ENCODE results near the gene HEMK1.

HEMK1 gene

DNA sequence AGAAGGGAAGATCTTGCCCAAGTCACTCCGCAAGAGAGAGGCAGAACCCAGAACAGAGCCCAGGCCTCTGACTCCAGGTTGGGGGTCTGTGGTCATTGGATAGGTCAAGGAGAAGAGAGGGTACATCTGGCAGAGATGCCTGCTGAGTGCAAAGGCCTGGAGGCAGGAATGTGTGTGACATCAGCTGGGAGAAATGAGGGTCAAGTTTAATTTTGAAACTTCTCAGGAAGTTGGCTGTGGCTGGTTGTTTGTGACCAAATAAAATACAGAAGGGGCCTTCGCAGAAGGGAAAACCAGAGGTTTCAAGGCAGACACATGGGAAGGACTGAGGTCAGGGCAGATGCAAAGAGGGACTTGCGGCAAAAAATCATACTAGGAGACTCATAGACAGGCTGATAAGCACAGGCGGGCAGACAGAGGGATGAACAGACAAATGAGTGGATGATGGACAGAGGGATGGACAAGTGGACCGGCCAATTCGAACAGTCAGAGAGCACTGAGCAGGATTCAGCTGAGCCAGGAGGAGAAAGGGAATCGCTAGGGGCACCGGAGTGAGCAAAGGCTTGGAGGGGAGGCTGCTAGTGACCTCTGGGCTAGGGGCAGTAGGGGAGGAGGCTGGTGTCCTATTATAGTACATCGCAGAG is 37.1 kb upstream of the HEMK1 start:
- no peak overlapping the region for H3K27ac ChIP-seq (ENCODE audit: low read depth, low read length, severe bottlenecking)
- H3K36me3 ChIP-seq (ENCODE audit: control insufficient read depth, insufficient read depth, low read length) = no peaks in the 10 kb centered on the region
- H3K4me3 ChIP-seq (ENCODE audit: extremely low read depth, insufficient read depth, low read length, poor library complexity, severe bottlenecking) = no peak overlapping the region
- no peaks in the 10 kb centered on the region for H3K9me3 ChIP-seq (ENCODE audit: control insufficient read depth, low read length)
- peaks cover 7% of the 10 kb centered on the region for H3K4me1 ChIP-seq (ENCODE audit: control insufficient read depth, insufficient read depth, low read length, poor library complexity, severe bottlenecking)
- WGBS, 2 experiments (ENCODE audit: insufficient coverage in 2 of 2) = 91% methylated on average over 8 of the region's 9 CpGs

DNA sequence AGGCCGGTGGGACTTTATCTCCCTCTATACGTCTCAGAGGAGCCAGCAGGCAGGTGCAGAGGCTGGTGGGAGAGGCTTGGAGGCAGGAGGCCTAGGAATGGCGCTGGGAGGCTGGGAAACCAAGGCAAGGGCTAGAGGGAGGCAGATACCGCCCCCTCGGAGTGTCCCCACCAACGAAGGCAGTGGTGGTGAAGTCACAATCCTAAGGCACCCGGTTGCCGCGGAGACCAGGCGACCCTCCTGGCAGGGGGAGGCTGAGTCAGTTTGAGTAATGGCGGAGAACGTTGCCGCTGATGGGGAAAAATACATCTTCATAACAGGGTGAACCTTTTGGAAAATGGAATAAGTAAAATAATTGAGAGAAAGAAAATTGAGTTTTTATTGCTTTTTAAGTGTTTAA is 36.0 kb upstream of the HEMK1 start:
- 58 to 65% methylated on average over 11 to 13 of the region's 13 CpGs for WGBS, 2 experiments (ENCODE audit: insufficient coverage in 2 of 2)
- Histone ChIP-seq H3K27ac (ENCODE audit: low read depth, low read length, severe bottlenecking) (no peak overlapping the region), H3K4me1 (ENCODE audit: control insufficient read depth, insufficient read depth, low read length, poor library complexity, severe bottlenecking) (peaks cover 7% of the 10 kb centered on the region), H3K36me3 (ENCODE audit: control insufficient read depth, insufficient read depth, low read length) (no peaks in the 10 kb centered on the region), H3K4me3 (ENCODE audit: extremely low read depth, insufficient read depth, low read length, poor library complexity, severe bottlenecking) (no peak overlapping the region), H3K9me3 (ENCODE audit: control insufficient read depth, low read length) (no peaks in the 10 kb centered on the region)

DNA sequence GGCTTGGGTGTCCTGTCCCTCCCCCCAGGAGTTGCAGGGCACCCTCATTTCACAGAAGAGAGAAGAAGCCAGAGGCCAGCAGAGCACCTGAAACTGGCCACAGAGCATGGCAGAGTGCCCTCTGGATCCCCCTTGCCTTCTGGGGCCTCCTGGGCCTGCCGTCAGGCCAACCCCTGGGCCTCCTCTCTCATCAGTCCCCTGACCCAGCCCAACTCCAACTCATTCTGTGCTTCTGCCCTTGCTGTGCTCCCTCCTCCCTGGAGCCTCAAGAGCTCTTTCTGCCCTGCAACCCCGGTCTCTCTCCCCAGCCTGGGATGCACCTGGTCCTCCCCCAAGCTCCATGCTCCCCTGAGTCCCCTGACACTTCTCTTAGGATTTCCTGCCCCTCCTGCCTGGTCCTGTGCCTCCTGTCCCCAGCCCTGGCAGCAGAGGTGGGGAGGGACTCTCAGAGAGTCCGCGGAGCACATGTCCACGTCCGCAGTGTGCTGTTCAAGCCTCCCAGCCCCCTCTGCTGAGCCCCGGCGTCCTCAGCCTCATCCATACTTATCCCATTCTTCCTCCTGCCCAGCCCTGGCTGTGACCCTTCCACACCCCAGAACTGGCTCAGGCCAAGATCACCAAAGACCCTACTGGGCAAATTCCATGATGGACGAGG is 35.4 kb upstream of the HEMK1 start:
- Histone ChIP-seq H3K4me1 (ENCODE audit: control insufficient read depth, insufficient read depth, low read length, poor library complexity, severe bottlenecking) (peaks cover 7% of the 10 kb centered on the region), H3K9me3 (ENCODE audit: control insufficient read depth, low read length) (no peaks in the 10 kb centered on the region), H3K4me3 (ENCODE audit: extremely low read depth, insufficient read depth, low read length, poor library complexity, severe bottlenecking) (no peak overlapping the region), H3K27ac (ENCODE audit: low read depth, low read length, severe bottlenecking) (no peak overlapping the region), H3K36me3 (ENCODE audit: control insufficient read depth, insufficient read depth, low read length) (no peaks in the 10 kb centered on the region)
- WGBS, 2 experiments (ENCODE audit: insufficient coverage in 2 of 2) = 80 to 84% methylated on average over 8 to 9 of the region's 9 CpGs

DNA sequence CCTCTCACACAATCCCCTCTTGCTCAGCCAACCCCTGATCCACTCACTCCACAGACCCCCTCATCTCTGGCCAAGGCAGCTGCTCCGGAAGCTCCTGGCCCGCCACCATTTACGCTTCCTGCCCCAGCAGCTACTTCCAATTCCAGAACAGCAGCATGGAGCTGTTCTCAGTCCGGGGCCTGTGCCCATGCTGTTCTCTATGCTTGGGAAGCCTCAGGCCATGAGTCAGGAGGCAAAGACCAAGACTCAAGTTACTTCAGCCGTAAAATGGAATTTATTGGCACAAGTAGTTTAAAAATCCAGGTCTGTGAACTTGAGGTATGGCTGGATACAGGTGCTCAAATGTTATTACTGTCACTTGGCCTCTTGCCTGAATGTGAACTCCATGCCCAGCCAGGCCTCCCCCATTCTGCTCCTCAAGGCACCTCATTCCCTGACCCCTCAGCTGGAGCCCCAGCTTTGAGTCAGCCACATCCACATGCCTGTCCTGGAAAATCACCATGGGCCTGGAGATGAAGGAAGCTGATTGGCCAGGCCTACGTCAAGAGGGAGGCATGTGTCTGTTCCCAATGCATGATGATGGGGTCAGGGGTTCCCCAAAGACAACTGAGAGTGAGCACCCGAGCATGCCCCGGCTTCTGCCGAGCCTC is 34.5 kb upstream of the HEMK1 start:
- H3K4me3 ChIP-seq (ENCODE audit: extremely low read depth, insufficient read depth, low read length, poor library complexity, severe bottlenecking) = no peak overlapping the region
- H3K36me3 ChIP-seq (ENCODE audit: control insufficient read depth, insufficient read depth, low read length) = no peaks in the 10 kb centered on the region
- H3K27ac ChIP-seq (ENCODE audit: low read depth, low read length, severe bottlenecking) = no peak overlapping the region
- 91 to 93% methylated on average over 6 to 9 of the region's 9 CpGs for WGBS, 2 experiments (ENCODE audit: insufficient coverage in 2 of 2)
- H3K4me1 ChIP-seq (ENCODE audit: control insufficient read depth, insufficient read depth, low read length, poor library complexity, severe bottlenecking) = peaks cover 11% of the 10 kb centered on the region
- H3K9me3 ChIP-seq (ENCODE audit: control insufficient read depth, low read length) = no peaks in the 10 kb centered on the region

DNA sequence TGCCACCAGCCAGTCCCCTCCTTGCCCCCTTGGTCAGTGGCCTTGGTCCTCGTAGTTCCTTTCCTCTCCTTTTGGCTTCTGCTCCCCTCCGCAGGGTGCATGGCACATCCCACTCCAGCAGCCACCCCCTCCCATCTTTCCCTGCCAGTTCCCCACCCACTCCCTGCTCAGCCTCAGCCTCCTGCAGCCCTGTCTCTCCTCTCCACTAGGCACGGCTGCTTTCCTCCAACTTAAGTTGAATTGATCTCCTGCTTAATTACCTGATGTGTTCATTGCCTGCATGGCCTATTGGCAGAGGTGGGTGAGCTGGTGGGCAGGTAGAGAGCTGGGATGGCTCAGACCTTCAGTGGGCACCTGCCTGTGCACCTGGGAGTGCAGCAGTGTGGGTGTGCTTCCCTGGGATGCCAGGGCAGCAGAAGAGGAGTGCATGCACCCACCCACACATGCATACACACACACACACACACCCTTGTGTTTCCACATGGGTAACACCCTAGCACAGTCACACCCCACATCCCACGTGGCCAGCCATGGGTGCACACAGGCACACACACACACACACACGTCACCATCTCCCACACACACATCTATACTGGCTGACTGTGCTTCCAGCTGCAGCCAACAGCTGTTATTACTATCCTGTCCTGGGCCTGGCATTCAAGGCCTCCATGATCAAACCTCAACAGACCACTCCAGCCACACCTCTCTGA is 32.7 kb upstream of the HEMK1 start:
- Histone ChIP-seq H3K27ac (ENCODE audit: low read depth, low read length, severe bottlenecking) (no peak overlapping the region), H3K4me1 (ENCODE audit: control insufficient read depth, insufficient read depth, low read length, poor library complexity, severe bottlenecking) (peaks cover 11% of the 10 kb centered on the region), H3K36me3 (ENCODE audit: control insufficient read depth, insufficient read depth, low read length) (no peaks in the 10 kb centered on the region), H3K9me3 (ENCODE audit: control insufficient read depth, low read length) (no peaks in the 10 kb centered on the region), H3K4me3 (ENCODE audit: extremely low read depth, insufficient read depth, low read length, poor library complexity, severe bottlenecking) (no peak overlapping the region)
- WGBS, 2 experiments (ENCODE audit: insufficient coverage in 2 of 2) = 75 to 92% methylated on average over 5 of the region's 5 CpGs

DNA sequence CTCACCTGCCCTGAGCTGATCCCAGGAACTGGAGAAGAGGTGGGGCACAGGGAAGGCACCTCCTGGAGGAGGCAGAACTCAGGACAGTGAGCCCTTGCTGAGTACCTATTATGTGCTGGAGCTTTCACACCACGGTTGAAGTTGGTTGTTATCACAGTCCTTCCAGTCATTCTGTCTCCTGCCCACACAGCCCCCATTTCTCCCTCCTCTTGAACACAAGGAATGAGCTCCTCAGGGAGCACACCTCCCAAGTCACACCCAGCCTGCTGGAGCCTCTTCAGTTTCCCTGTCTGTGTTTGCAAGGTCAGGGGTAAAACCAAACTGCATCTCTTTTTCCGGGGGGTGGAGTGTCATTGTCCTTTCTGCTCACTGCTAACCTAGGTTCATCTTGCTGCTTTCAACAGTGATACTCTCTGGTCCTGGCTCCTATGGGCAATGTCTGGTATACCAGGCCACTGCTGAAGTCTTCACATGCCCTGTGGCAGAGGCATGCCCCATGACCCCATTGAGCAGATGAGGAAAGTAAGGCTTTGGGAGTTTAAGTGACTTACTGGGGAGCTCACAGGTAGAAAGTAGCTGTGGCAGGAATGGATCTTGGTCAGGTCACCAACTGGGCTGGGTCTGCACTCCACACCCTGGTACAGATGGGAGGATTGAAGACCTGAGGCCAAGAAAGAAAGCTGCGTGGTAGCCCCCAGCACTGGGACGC is 31.7 kb upstream of the HEMK1 start:
- H3K9me3 ChIP-seq (ENCODE audit: control insufficient read depth, low read length) = no peaks in the 10 kb centered on the region
- 75 to 88% methylated on average over 4 of the region's 4 CpGs for WGBS, 2 experiments (ENCODE audit: insufficient coverage in 2 of 2)

DNA sequence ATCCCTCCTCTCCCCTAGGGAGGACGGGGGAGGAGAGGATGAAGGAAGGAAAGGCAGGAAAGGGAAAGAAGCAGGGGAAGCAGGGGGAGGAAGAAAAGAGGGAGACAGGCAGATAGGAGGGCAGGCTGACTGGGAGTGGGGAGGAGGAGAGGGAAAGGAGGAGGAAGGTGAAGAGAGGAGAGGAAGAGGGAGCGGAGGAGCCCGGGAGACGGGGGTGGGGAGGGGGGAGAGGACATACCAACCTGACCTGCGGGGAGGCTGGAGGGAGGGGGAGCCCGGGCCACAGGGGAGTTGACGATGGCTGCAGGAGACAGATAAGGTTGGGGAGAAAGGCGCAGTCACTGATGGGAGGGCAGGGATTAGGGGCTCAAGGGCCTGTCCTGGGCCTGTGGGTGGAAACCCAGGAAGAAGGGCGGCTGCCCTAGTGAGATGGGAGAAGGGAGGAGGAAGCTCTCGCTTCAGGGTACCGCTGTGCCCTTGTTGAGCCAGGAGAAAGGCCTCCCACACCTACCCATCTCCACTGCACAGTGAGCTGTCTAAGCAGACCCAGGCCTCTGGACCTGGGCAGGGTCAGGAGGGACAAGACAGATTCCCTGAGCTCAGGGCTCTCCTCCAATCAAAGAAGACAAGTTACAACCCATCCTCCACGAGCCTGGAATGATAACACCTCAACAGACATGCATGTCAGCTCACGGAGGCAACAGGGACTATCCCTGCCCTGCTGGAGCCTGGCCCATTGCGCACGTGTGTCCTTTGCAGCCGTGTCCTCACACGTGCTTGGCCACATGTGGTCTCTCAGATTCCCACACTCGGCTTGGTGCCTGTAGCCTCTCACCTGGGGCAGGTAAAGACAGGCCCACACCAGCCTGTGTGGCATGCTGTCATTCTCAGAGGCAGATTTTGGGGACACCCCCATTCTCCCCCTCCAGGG is 29.7 kb upstream of the HEMK1 start:
- Histone ChIP-seq H3K9me3 (ENCODE audit: control insufficient read depth, low read length) (no peaks in the 10 kb centered on the region), H3K4me3 (ENCODE audit: extremely low read depth, insufficient read depth, low read length, poor library complexity, severe bottlenecking) (no peak overlapping the region), H3K36me3 (ENCODE audit: control insufficient read depth, insufficient read depth, low read length) (no peaks in the 10 kb centered on the region), H3K4me1 (ENCODE audit: control insufficient read depth, insufficient read depth, low read length, poor library complexity, severe bottlenecking) (peaks cover 9% of the 10 kb centered on the region), H3K27ac (ENCODE audit: low read depth, low read length, severe bottlenecking) (no peak overlapping the region)
- WGBS, 2 experiments (ENCODE audit: insufficient coverage in 2 of 2) = 51 to 70% methylated on average over 8 to 14 of the region's 18 CpGs

More for the DNA sequence above, 31.7 kb upstream of the HEMK1 start:
- H3K36me3 ChIP-seq (ENCODE audit: control insufficient read depth, insufficient read depth, low read length) = no peaks in the 10 kb centered on the region
- no peak overlapping the region for H3K4me3 ChIP-seq (ENCODE audit: extremely low read depth, insufficient read depth, low read length, poor library complexity, severe bottlenecking)
- H3K4me1 ChIP-seq (ENCODE audit: control insufficient read depth, insufficient read depth, low read length, poor library complexity, severe bottlenecking) = peaks cover 11% of the 10 kb centered on the region
- no peak overlapping the region for H3K27ac ChIP-seq (ENCODE audit: low read depth, low read length, severe bottlenecking)

DNA sequence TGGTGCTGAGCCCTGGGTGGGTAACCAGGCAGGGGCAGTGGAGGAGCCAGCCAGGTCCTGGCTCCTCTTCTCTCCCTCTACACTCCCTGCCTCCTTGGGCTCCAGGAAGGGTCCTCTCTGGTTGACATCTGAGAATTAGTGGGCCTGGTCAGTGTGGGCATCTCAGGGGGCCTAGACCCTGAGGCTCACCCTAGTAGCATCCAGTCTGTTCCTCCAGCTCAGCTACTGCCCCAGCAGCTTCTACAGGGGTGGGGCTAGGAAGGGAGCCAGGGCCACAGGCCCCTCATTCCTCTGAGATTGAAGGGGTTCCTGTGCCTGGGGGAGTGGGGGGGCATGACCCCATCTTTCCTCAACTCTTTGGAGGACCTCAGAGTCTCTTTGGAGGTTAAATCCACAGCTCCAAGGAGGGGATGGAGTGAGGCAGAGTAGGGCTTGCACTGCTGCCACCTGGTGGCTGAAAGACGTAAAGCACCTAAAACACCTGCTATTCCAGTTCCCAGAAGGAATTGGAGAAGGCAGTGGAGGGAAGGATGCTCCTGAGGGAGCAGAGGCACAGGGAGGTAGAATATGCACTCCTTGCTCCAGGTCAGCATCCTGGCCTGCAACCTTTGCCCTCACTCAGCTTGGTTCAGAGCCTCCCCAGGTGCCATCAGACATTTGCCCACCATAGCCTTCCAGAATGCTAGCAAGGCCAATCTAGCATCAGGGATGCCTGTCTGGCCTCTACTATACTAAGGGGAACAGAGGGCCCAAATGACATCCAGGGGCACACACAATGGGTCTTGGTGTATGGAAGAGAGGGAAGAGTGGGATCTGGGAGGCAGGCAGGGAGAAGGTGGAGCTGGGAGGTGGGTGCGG is 26.9 kb upstream of the HEMK1 start:
- no peak overlapping the region for H3K4me3 ChIP-seq (ENCODE audit: extremely low read depth, insufficient read depth, low read length, poor library complexity, severe bottlenecking)
- peaks cover 5% of the 10 kb centered on the region for H3K4me1 ChIP-seq (ENCODE audit: control insufficient read depth, insufficient read depth, low read length, poor library complexity, severe bottlenecking)
- no peak overlapping the region for H3K27ac ChIP-seq (ENCODE audit: low read depth, low read length, severe bottlenecking)
- no peaks in the 10 kb centered on the region for H3K9me3 ChIP-seq (ENCODE audit: control insufficient read depth, low read length)
- 0 to 50% methylated on average over 1 to 2 of the region's 2 CpGs for WGBS, 2 experiments (ENCODE audit: insufficient coverage in 2 of 2)
- no peaks in the 10 kb centered on the region for H3K36me3 ChIP-seq (ENCODE audit: control insufficient read depth, insufficient read depth, low read length)

DNA sequence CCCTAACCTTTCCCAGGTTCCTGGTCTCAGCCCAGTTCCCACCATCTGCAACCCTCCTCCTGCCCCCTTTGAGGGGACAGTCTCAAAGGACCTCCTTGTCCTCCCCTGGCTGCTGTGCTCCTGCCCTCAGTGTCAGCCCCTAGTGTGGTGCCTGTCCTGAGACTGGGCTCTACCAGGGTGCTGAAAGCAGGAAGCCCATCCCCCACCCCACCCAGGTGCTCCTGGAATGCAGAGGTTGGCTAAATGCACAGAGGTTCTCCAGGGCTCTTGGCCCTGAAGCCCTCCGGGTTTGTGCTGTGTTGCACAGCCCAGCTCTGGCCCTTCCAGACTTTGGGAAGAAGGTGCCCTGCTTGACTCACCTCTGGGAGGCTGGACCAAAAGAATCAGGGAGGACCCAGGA is 23.5 kb upstream of the HEMK1 start:
- 64 to 88% methylated on average over 1 of the region's 1 CpG for WGBS, 2 experiments (ENCODE audit: insufficient coverage in 2 of 2)
- Histone ChIP-seq H3K9me3 (ENCODE audit: control insufficient read depth, low read length) (no peaks in the 10 kb centered on the region), H3K4me3 (ENCODE audit: extremely low read depth, insufficient read depth, low read length, poor library complexity, severe bottlenecking) (no peak overlapping the region), H3K36me3 (ENCODE audit: control insufficient read depth, insufficient read depth, low read length) (no peaks in the 10 kb centered on the region), H3K27ac (ENCODE audit: low read depth, low read length, severe bottlenecking) (no peak overlapping the region), H3K4me1 (ENCODE audit: control insufficient read depth, insufficient read depth, low read length, poor library complexity, severe bottlenecking) (no peaks in the 10 kb centered on the region)

Measured in mesodermal cell (in vitro differentiated cells).